OCI-M2 (cell line): ENCODE data around the gene ABTB2.
"Not testable (repeated sequence)": the region's sequence is repeated elsewhere in the genome, so short reads cannot be mapped to it uniquely, and the experiment has no call there.

Source experiments
- DNase-seq: peaks from one replicate; lab custom pipeline; 2025; ENCODE audit not compliant: unreplicated experiment; lab: John Stamatoyannopoulos, UW

The ABTB2 gene

DNA sequence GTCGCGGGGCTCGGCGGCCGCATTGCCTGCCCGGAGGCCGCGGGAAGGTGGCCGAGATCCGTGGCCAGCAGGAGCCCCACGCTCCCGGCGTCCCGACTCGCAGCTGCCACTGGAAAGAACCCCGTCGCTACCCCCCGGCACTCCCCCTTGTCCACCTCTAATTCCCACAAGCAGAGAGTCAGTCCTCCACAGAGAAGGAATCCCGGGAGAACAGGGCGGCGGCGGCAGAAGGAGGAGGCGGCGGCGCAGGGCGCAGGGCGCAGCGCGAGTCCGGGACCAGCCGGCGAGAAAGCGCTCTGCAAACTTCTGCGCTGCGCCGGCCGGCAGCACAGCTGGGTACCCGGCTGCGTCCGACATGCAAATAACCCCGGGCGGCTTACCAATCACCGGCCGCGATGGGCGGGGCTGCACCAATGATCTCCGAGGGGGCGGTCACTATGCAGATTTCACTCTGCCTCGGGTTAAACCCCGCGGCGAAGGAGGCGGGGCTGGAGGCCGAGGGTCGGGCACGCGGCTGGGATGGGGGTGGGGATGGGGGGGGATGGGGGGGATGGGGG is at the start of gene ABTB2:
Gene ABTB2 (minus strand): TSS at position 310 of the 557 bp plus-strand sequence.
- DNase-seq, result peak; percentile 53

DNA sequence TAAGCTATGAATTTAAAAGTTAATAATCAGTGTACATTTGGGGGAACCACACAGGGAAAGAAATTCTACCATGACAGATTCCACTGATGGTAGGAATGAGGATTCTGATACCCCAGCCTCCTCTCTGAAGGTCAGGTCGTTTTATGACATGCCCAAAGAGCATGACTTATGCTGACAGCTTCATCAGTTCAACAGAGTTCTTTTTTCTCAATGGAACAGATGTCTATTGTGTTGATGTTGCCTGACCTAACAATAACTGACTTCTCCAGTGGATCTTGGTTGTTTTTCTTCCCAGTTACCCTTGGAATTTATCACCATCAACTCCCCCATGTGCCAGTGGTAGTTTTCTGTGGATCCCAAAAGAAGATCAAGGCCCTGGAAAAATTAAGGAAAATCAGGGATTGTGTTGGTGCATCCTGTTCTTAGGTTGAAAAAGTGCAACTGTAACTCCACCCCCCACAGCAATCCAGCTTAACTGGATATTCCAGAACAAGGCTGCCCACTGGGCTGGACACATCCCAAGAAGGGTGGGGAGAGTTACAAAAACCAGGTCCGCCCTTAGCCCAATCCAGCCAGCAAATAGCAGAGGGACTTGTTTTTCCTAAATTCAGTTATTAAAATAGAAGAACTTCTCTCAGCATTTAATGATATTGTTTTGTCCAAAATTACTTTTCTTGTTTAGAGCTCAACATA is 49.5 kb upstream of the ABTB2 start:
- no peak for DNase-seq

- DNase-seq, result no peak
These were observed 48.6 kb upstream of the ABTB2 start for GRCh38 chr11:34406413-34406812.

DNA sequence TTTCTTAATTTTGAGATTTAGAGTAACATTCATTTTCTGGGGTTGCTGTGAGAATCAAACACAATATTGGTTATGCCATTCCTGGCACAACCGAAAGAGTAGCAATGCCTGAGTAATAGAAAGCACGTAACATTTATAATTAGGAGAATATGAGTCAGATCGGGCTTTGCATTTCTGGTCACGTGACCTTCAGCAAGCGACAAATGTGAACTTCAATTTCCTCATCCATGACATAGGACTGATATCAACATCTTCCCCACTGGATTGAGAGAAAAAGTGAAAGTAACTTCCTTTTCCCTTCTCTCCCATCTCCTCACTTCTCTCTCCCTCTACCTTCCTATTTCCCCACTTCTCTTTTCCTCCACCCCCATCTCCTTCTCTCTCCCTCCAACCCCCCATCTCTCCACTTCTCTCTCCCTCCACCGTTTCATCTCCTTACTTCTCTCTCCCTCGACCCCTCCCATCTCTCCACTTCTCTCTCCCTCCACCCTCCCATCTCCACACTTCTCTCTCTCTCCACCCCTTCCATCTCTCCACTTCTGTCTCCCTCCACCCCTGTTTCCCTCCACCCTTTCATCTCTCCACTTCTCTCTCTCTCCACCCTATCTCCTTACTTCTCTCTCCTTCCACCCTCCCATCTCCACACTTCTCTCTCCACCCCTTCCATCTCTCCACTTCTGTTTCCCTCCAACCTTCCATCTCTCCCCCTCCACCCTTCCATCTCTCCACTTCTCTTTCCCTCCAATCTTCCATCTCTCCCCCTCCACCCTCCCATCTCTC is 47.5 kb upstream of the ABTB2 start:
- no peak for DNase-seq

GRCh38 chr11:34404280-34404679 is 46.5 kb upstream of the ABTB2 start:
- no peak for DNase-seq

DNA sequence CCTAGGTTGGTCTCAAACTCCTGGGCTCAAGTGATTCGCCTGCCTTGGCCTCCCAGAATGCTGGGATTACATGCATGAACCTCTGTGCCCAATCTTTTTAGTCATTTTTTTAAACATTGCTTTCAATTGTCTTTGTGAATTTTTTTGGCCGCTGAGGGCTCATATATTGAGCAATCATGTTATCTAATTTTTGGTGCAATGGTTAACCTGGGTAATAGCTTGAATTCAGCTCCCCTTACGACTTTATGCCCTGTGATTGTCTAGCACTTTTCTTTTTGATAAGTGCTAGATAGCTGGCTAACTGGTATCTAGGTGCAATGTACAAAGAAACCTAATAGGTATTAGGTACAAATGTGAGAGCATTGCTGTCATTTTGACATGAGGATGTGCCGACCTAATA is 45.6 kb upstream of the ABTB2 start:
- no peak for DNase-seq

DNA sequence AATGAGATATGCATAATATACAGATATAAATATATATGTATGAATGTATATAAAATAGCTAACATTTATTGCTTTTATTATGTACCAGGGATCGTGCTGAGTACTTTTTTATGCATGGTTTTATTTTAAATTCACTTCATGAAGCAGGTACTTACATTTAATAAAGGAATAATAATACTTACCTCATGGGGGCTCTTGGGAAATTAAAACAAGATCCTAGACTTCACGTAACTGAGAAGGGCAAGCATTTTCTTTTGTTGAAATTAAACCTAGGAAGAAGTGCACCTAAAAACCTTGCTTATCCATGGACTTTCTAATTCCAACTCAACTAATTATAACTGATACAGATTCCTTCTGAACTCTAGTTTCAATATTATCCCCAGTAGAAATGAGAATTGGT is 40.0 kb upstream of the ABTB2 start:
- DNase-seq, result no peak

GRCh38 chr11:34397120-34397519 is 39.3 kb upstream of the ABTB2 start:
- DNase-seq, result no peak

GRCh38 chr11:34395916-34396550 is 38.2 kb upstream of the ABTB2 start:
- DNase-seq, result no peak

GRCh38 chr11:34394771-34395300 is 37.0 kb upstream of the ABTB2 start:
- DNase-seq, result no peak

DNA sequence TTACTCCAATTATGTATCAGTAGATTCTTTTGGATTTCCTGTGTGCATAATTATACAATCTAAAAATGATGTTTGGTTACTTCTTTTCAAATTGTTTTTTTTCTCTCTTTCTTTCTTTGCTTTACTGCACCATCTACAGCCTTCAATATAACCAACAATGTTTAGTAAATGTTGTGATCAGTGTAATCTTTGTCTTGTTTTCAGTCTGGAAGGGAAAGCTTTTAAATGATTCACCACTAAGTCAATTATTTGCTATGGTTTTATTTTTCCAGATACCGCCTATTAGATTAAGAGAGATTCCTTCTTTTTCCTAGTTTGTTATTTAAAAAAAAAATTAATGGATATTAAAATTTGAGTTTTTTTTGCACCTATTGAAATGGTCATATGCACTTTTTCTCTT is 29.8 kb upstream of the ABTB2 start:
- DNase-seq, result no peak

DNA sequence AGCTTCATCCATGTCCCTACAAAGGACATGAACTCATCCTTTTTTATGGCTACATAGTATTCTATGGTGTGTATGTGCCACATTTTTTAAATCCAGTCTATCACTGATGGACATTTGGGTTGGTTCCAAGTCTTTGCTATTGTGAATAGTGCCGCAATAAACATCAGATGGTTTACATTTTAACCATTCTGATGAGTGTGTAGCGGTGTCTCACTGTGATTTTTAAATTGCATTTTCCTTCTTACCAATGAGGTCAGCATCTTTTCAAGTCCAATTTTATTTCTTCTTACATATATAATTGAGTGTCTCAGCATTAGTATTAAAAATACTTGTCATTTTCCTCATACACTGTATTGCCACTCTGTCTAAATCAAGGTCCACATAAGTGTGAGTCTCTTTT is 28.5 kb upstream of the ABTB2 start:
- not testable (repeated sequence) for DNase-seq

GRCh38 chr11:34382532-34383276 is 24.9 kb upstream of the ABTB2 start:
- no peak for DNase-seq

DNA sequence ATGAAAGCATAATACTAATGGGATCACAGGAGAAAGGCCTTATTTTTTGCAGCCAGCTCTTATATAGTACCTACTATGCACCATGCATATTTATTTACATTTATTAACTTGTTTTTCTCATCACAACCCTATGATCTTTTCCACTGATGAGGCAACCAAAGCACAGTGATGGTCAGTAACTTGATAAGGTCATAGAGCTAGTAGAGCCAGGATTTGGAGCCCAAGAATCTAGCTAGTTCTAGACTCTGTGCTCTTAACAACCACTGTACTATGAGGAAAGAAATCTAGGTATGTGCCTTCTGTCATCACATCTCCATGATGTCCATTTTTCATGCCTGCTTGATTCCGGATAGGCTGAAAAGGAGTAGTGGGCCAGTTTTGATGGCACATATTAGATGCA is 24.0 kb upstream of the ABTB2 start:
- no peak for DNase-seq

- no peak for DNase-seq
These were observed 22.9 kb upstream of the ABTB2 start for GRCh38 chr11:34380696-34381095.

DNA sequence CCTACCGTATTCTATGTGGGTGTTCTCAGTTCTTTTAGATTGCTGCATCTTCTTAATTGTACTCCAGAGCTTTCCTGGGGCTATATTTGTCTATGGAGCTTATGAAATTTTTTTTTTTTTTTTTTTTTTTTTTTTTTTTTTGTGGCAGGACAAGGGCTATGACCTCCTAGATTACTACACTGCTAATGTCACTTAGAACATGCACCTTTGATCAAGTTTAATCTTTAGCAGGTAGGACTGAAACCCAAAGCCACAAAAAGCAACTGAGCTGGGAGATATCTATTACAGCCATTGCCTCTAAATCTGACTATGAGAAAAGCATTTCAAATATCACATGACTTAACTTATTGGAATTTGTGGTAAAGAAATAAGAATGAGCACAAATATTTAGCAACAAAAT is 21.7 kb upstream of the ABTB2 start:
- no peak for DNase-seq

GRCh38 chr11:34379079-34379478 is 21.3 kb upstream of the ABTB2 start:
- DNase-seq, result no peak

- DNase-seq, result no peak
These were observed 15.9 kb upstream of the ABTB2 start for GRCh38 chr11:34373727-34374126.

- no peak for DNase-seq
These were observed 8.7 kb upstream of the ABTB2 start for GRCh38 chr11:34366522-34366921.

DNA sequence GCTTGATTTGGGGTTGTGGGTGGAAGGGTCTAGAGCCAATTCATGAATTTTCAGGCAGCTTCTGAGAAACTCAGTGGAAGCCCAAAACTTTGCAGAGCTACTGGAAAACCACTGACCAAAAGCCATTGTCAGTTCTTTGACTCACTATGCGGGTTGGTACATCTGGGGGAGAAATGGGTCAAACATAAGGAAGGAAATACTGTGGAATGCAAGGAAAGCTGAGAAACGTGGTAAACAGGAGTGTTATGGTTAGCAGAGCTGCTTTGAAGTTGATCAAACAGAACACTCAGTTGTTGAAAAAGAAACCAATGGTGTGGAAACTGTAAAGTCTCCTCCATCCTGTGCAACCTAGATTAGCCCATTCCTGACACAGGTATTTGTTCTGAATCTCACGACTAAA is 6.3 kb upstream of the ABTB2 start:
- DNase-seq, result no peak
